Heart left ventricle (tissue), 13 donors: ENCODE measurements around the gene TGFBR3.

Source experiments
- POLR2A ChIP-seq, 2 donors: fragments of 450-650 bp; IDR thresholded peaks; one replicate each; pipeline ENCODE4 v1.6.1; 2017; ENCODE audit warnings: antibody characterized with exemption in 2 of 2, mild to moderate bottlenecking in 2 of 2, moderate library complexity in 2 of 2
- TF ChIP-seq, protein P1 (sequence below), 12 donors: fragments of 200-600 bp; sonication (generic) in 4 of 12; IDR thresholded peaks; one replicate each; pipeline versions ENCODE4 v1.5.0 to v1.8.0; 2018 to 2022; ENCODE audit warnings: antibody characterized with exemption in 12 of 12, mild to moderate bottlenecking in 5 of 12
- donor health status: ischemic (EF 13 %, LVEDD 7.1; RV severe dilation, severe dysfunction).
- donor health status: DM: no; HTN: yes; CAD: no.
- donor health status: DM: no; HTN: no; CAD: no.
- donor health status: ischemic (EF 25% LVEDD 6.9; RV normal size, moderate dysfunction).
- donor health status: ischemic (EF 25% LVEDD 5.7; RV mildly dilated, moderate dysfunction).
- donor health status: ischemic (EF 35%, LVEDD 5.7; RV mildly dilated, moderate dysfunction).
- donor health status: nonischemic (EF 11% LVEDD 7.7; RV severe dilation, severe dysfunction).
- donor health status: DM: yes; HTN: yes; CAD: no.
- donor health status: PGD.
- donor health status: ischemic (EF 29% LVEDD 5.4; RV normal size, mild dysfunction).
- donor health status: nonischemic (EF 23%, LVEDD 6.1; RV moderate dilation, normal function).

DNA sequence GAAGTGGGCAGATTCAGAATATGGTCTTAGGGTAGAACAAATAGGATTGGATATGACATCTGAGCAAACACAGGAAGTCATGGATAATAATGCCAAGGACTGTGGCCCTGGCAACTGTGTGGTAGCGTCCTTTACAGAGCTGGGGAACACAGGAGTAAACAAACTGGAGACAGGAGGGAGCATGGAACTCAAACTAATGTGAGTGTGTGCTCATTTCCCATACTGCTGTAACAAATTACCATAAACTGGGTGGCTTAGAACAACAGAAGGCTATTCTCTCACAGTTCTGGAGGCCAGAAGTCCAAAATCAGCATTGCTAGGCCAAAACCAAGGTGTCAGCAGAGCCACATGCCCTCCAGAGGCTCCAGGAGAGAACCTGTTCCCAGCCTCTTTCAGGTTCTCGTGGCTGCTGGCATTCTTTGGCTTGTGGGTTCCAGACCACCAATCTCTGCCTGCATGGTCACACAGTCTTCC lies 106.4 kb downstream of the TGFBR3 start:
- TF ChIP-seq POLR2A (IDR thresholded peaks at IDR 0.05), result no peak
- TF ChIP-seq, protein P1, sequence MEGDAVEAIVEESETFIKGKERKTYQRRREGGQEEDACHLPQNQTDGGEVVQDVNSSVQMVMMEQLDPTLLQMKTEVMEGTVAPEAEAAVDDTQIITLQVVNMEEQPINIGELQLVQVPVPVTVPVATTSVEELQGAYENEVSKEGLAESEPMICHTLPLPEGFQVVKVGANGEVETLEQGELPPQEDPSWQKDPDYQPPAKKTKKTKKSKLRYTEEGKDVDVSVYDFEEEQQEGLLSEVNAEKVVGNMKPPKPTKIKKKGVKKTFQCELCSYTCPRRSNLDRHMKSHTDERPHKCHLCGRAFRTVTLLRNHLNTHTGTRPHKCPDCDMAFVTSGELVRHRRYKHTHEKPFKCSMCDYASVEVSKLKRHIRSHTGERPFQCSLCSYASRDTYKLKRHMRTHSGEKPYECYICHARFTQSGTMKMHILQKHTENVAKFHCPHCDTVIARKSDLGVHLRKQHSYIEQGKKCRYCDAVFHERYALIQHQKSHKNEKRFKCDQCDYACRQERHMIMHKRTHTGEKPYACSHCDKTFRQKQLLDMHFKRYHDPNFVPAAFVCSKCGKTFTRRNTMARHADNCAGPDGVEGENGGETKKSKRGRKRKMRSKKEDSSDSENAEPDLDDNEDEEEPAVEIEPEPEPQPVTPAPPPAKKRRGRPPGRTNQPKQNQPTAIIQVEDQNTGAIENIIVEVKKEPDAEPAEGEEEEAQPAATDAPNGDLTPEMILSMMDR (IDR thresholded peaks at IDR 0.05), result no peak
